ENCODE data around the gene GLB1L2.

Gene GLB1L2

DNA sequence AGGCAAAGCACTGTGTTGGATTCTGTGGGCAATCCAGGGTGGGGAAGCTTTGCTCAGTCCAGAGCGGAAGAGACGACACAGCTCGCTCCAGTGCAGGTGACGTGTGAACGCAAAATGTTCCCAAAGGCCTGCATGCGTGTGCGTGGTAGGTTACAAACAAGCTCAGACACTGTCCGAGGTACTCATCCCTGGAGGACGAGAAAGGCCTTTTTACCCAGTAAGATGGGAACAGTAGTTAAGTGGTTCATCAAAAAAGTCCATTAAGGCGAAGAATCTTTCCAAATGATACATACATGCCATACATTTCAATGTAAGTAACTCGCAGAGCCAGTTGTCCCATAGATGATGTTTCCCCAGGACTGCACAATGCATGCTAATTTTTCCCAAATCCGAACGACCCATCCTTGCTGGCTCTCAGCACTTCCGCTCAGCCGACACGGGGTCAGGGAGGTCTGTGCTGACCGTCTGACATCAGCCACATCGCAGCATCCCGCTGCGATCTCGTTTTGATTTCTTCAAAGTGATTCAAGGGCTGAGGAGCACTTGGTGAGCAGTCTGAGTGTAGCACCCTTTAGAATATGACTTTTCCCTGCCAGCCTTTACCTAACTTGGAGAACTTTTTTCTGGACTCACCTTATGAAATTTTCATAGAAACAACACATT lies 61.3 kb downstream of the GLB1L2 start:
- no peak for ATAC-seq

DNA sequence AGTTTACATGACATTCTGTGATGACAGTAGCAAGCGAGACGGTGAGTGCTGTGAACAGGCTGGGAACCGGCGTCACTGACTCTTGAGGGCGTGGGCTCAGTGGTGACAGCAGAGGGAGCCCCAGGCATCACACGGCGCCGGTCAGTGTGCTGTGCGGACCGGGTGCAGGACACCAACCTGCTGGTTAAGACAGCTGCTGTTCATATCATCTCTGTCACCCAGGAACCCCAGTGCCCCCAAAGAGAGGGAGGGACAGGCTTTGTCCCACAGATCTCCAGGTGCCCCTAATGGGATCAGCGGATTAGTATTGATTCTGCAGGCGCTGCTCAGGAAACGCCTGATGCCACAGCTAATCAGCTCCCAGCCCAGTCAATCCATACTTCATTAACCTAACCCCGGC lies 61.9 kb downstream of the GLB1L2 start:
- ATAC-seq, result no peak
- TF ChIP-seq RARB (CRISPR knock-in tag; IDR thresholded peaks at IDR 0.05), result no peak
- TF ChIP-seq ESRRG (CRISPR knock-in tag; IDR thresholded peaks at IDR 0.05), result no peak
- no peak for TF ChIP-seq TOX (CRISPR knock-in tag; IDR thresholded peaks at IDR 0.05; ENCODE audit: borderline replicate concordance)
- no peak for TF ChIP-seq ZFP30 (CRISPR knock-in tag; IDR thresholded peaks at IDR 0.05)
- no peak for TF ChIP-seq ZNF8 (CRISPR knock-in tag; IDR thresholded peaks at IDR 0.05)
- TF ChIP-seq PATZ1 (CRISPR knock-in tag; IDR thresholded peaks at IDR 0.05; ENCODE audit: borderline replicate concordance), result no peak
- TF ChIP-seq, protein P1, sequence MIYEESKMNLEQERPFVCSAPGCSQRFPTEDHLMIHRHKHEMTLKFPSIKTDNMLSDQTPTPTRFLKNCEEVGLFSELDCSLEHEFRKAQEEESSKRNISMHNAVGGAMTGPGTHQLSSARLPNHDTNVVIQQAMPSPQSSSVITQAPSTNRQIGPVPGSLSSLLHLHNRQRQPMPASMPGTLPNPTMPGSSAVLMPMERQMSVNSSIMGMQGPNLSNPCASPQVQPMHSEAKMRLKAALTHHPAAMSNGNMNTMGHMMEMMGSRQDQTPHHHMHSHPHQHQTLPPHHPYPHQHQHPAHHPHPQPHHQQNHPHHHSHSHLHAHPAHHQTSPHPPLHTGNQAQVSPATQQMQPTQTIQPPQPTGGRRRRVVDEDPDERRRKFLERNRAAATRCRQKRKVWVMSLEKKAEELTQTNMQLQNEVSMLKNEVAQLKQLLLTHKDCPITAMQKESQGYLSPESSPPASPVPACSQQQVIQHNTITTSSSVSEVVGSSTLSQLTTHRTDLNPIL (CRISPR knock-in tag; IDR thresholded peaks at IDR 0.05; ENCODE audit: low read depth), result no peak
- no peak for TF ChIP-seq GLIS3 (CRISPR knock-in tag; IDR thresholded peaks at IDR 0.05)
- no peak for TF ChIP-seq POU6F1 (CRISPR knock-in tag; IDR thresholded peaks at IDR 0.05; ENCODE audit: borderline replicate concordance, low read depth)
- TF ChIP-seq ZC3H10 (CRISPR knock-in tag; IDR thresholded peaks at IDR 0.05), result no peak
- no peak for TF ChIP-seq ZNF565 (CRISPR knock-in tag; conservative IDR thresholded peaks at IDR 0.05; ENCODE audit: low read depth)
- TF ChIP-seq CSDC2 (CRISPR knock-in tag; IDR thresholded peaks at IDR 0.05), result no peak

More for the DNA sequence above, 61.3 kb downstream of the GLB1L2 start:
- no peak for TF ChIP-seq ZFP30 (CRISPR knock-in tag; IDR thresholded peaks at IDR 0.05)
- no peak for TF ChIP-seq ZNF8 (CRISPR knock-in tag; IDR thresholded peaks at IDR 0.05)
- no peak for TF ChIP-seq ZNF565 (CRISPR knock-in tag; conservative IDR thresholded peaks at IDR 0.05; ENCODE audit: low read depth)
- no peak for TF ChIP-seq TOX (CRISPR knock-in tag; IDR thresholded peaks at IDR 0.05; ENCODE audit: borderline replicate concordance)
- no peak for TF ChIP-seq SNAI2 (CRISPR knock-in tag; IDR thresholded peaks at IDR 0.05)
- TF ChIP-seq RARB (CRISPR knock-in tag; IDR thresholded peaks at IDR 0.05), result no peak
- TF ChIP-seq BACH2 (CRISPR knock-in tag; IDR thresholded peaks at IDR 0.05; ENCODE audit: borderline replicate concordance), result no peak
- no peak for TF ChIP-seq OSR1 (CRISPR knock-in tag; IDR thresholded peaks at IDR 0.05)
- TF ChIP-seq PATZ1 (CRISPR knock-in tag; IDR thresholded peaks at IDR 0.05; ENCODE audit: borderline replicate concordance), result no peak
- TF ChIP-seq PPARA (CRISPR knock-in tag; IDR thresholded peaks at IDR 0.05; ENCODE audit: borderline replicate concordance), result no peak
- no peak for TF ChIP-seq CSDC2 (CRISPR knock-in tag; IDR thresholded peaks at IDR 0.05)
- TF ChIP-seq ARNTL (CRISPR knock-in tag; IDR thresholded peaks at IDR 0.05; ENCODE audit: borderline replicate concordance, low read depth), result no peak
- TF ChIP-seq, protein P1 (CRISPR knock-in tag; IDR thresholded peaks at IDR 0.05; ENCODE audit: low read depth), result no peak
- no peak for TF ChIP-seq CSRNP3 (CRISPR knock-in tag; IDR thresholded peaks at IDR 0.05)
- TF ChIP-seq TSHZ2 (CRISPR knock-in tag; IDR thresholded peaks at IDR 0.05), result no peak
- no peak for TF ChIP-seq ISL1 (CRISPR knock-in tag; IDR thresholded peaks at IDR 0.05)
- no peak for TF ChIP-seq ZFP3 (CRISPR knock-in tag; IDR thresholded peaks at IDR 0.05)
- no peak for TF ChIP-seq ZNF70 (CRISPR knock-in tag; IDR thresholded peaks at IDR 0.05)
- TF ChIP-seq TCF4 (CRISPR knock-in tag; IDR thresholded peaks at IDR 0.05; ENCODE audit: borderline replicate concordance), result no peak

Data from SK-N-SH treated with all-trans-retinoic acid at 6 μM for 48 hours (cell line).